Measurements from ENCODE around the gene RNF214.

RNF214 gene

GRCh38 chr11:117230999-117231841 lies 1.3 kb upstream of the RNF214 start:
- H3K4me2 ChIP-seq (ENCODE audit: low read length) = peak overlapping the region; percentile 81
- peaks cover 36% of the 10 kb centered on the region for H3K36me3 ChIP-seq (ENCODE audit: control insufficient read depth, low read length)
- H3K4me1 ChIP-seq (ENCODE audit: control insufficient read depth, low read length) = peaks cover 28% of the 10 kb centered on the region
- no peaks in the 10 kb centered on the region for H3K9me3 ChIP-seq (ENCODE audit: control insufficient read depth, insufficient read depth, low read length)
- H3F3A ChIP-seq (ENCODE audit: control insufficient read depth, insufficient read depth) = peaks cover 5% of the 10 kb centered on the region; the same call in 1 of the 2 replicates
- H3K27me3 ChIP-seq (ENCODE audit: control insufficient read depth, low read length) = no peaks in the 10 kb centered on the region
- peak overlapping the region; percentile 39 for H3K27ac ChIP-seq (ENCODE audit: low read depth, low read length)
- no peak for TF ChIP-seq CTCF (IDR thresholded peaks at IDR 0.05; ENCODE audit: low read depth, low read length, poor library complexity, severe bottlenecking)
- TF ChIP-seq EZH2phosphoT487 (IDR thresholded peaks at IDR 0.05; ENCODE audit: borderline replicate concordance, low read length) = no peak
- no peaks in the 10 kb centered on the region for H3K9me2 ChIP-seq (replicated peaks; ENCODE audit: control insufficient read depth, low read length)
- H4K20me1 ChIP-seq (ENCODE audit: control insufficient read depth, insufficient read depth, low read depth, low read length) = no peaks in the 10 kb centered on the region
- H3K4me3 ChIP-seq (ENCODE audit: low read length) = peak overlapping the region; percentile 95
- H3K79me2 ChIP-seq (ENCODE audit: control insufficient read depth, low read length) = peaks cover 38% of the 10 kb centered on the region

GRCh38 chr11:117231842-117232091 lies 704 bp upstream of the RNF214 start, which contains the start of gene PCSK7:
Gene PCSK7 (minus strand): TSS chr11:117232073. CDS start chr11:117229844, 2,229 bp downstream.
- Histone ChIP-seq H3K9me2 (replicated peaks; ENCODE audit: control insufficient read depth, low read length) (no peaks in the 10 kb centered on the region), H3K4me2 (ENCODE audit: low read length) (peak within 1 kb of the TSS; percentile 81), H3K9me3 (ENCODE audit: control insufficient read depth, insufficient read depth, low read length) (no peaks in the 10 kb centered on the region), H3F3A (ENCODE audit: control insufficient read depth, insufficient read depth) (peaks cover 5% of the 10 kb centered on the region; the same call in 1 of the 2 replicates), H3K79me2 (ENCODE audit: control insufficient read depth, low read length) (peaks cover 38% of the 10 kb centered on the region), H3K4me3 (ENCODE audit: low read length) (peak within 1 kb of the TSS; percentile 95), H3K36me3 (ENCODE audit: control insufficient read depth, low read length) (peaks cover 33% of the 10 kb centered on the region), H3K4me1 (ENCODE audit: control insufficient read depth, low read length) (peaks cover 28% of the 10 kb centered on the region), H4K20me1 (ENCODE audit: control insufficient read depth, insufficient read depth, low read depth, low read length) (no peaks in the 10 kb centered on the region), H3K27ac (ENCODE audit: low read depth, low read length) (peak within 1 kb of the TSS; percentile 66), H3K27me3 (ENCODE audit: control insufficient read depth, low read length) (no peaks in the 10 kb centered on the region)
- no peak for TF ChIP-seq CTCF (IDR thresholded peaks at IDR 0.05; ENCODE audit: low read depth, low read length, poor library complexity, severe bottlenecking)
- no peak for TF ChIP-seq EZH2phosphoT487 (IDR thresholded peaks at IDR 0.05; ENCODE audit: borderline replicate concordance, low read length)

GRCh38 chr11:117232911-117233409 lies 489 bp downstream of the RNF214 start:
- peak overlapping the region; percentile 70 for H3K4me2 ChIP-seq (ENCODE audit: low read length)
- no peaks in the 10 kb centered on the region for H3K9me3 ChIP-seq (ENCODE audit: control insufficient read depth, insufficient read depth, low read length)
- no peaks in the 10 kb centered on the region for H3K9me2 ChIP-seq (replicated peaks; ENCODE audit: control insufficient read depth, low read length)
- no peaks in the 10 kb centered on the region for H3K27me3 ChIP-seq (ENCODE audit: control insufficient read depth, low read length)
- peaks cover 38% of the 10 kb centered on the region for H3K79me2 ChIP-seq (ENCODE audit: control insufficient read depth, low read length)
- no peak overlapping the region for H3K27ac ChIP-seq (ENCODE audit: low read depth, low read length)
- H3F3A ChIP-seq (ENCODE audit: control insufficient read depth, insufficient read depth) = peaks cover 5% of the 10 kb centered on the region; the same call in 1 of the 2 replicates
- H3K4me1 ChIP-seq (ENCODE audit: control insufficient read depth, low read length) = peaks cover 28% of the 10 kb centered on the region
- H4K20me1 ChIP-seq (ENCODE audit: control insufficient read depth, insufficient read depth, low read depth, low read length) = no peaks in the 10 kb centered on the region
- H3K4me3 ChIP-seq (ENCODE audit: low read length) = peak overlapping the region; percentile 95
- TF ChIP-seq EZH2phosphoT487 (IDR thresholded peaks at IDR 0.05; ENCODE audit: borderline replicate concordance, low read length) = no peak
- TF ChIP-seq CTCF (IDR thresholded peaks at IDR 0.05; ENCODE audit: low read depth, low read length, poor library complexity, severe bottlenecking) = no peak
- peaks cover 24% of the 10 kb centered on the region for H3K36me3 ChIP-seq (ENCODE audit: control insufficient read depth, low read length)
